Epithelial cell of proximal tubule (primary cell): ENCODE measurements around the gene PROM1. TPM values are rescaled to one million over a fixed set of nuclear protein-coding genes. Genes with fewer than 3 reads are reported as not detected.

ENCODE experiments used
- DNase-seq: peaks from one replicate; pipeline ENCODE4 v3.0.0-alpha.2; 2011; ENCODE audit warnings: low read depth
- H3K4me3 ChIP-seq: 2 replicates; pipeline ENCODE4 v1.5.1; 2011; ENCODE audit warnings: low read depth, mild to moderate bottlenecking, low read length
- total RNA-seq: library from RNA; depleted of rRNA; stranded (reverse); fragments of >200 nt; gene quantifications from 2 replicates; pipeline ENCODE4 v1.2.3, GENCODE V29; 2015
- TF ChIP-seq, protein P1 (sequence below): conservative IDR thresholded peaks from 2 replicates; pipeline ENCODE4 v1.5.1; 2012; ENCODE audit warnings: low read depth, mild to moderate bottlenecking, low read length

The PROM1 gene
- total RNA-seq, 1 donor from 2014 or later: 69.6 TPM

DNA sequence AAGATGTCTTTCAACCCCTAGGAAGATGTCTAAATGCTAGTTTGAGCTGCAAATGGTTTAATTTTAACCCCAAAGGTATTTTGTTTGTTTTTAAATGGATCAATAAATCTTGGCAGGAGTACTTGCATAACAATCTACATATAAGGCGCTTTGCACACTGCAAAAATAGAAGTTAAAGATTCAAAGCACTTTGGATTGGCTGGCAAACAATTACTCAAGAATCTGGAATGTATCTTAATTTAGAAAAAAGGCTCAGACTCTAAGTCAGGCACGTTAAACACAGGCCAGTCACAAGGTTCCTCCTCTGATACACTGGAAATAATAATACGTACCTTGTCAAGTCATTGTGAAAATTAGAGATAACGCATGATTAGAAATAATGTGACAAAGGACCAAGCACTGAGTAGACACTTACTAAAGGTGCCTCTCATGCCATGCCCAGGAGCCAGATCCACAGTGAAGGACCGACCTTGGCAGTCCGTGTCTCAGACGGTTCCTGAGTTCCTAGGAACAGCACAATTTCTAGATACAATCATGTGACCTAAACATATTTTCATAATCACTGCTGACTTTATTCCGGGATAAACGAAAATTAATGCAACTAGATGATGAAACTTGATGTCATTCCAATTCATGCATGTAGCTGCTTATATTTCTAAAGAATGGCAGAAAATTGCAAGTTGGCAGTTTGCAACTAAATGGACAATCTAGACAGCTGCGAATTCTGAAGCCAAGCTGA is 49.6 kb downstream of the PROM1 start:
- TF ChIP-seq, protein P1, sequence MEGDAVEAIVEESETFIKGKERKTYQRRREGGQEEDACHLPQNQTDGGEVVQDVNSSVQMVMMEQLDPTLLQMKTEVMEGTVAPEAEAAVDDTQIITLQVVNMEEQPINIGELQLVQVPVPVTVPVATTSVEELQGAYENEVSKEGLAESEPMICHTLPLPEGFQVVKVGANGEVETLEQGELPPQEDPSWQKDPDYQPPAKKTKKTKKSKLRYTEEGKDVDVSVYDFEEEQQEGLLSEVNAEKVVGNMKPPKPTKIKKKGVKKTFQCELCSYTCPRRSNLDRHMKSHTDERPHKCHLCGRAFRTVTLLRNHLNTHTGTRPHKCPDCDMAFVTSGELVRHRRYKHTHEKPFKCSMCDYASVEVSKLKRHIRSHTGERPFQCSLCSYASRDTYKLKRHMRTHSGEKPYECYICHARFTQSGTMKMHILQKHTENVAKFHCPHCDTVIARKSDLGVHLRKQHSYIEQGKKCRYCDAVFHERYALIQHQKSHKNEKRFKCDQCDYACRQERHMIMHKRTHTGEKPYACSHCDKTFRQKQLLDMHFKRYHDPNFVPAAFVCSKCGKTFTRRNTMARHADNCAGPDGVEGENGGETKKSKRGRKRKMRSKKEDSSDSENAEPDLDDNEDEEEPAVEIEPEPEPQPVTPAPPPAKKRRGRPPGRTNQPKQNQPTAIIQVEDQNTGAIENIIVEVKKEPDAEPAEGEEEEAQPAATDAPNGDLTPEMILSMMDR: no peak
- peak; percentile 97 for DNase-seq
- no peak overlapping the region for H3K4me3 ChIP-seq

DNA sequence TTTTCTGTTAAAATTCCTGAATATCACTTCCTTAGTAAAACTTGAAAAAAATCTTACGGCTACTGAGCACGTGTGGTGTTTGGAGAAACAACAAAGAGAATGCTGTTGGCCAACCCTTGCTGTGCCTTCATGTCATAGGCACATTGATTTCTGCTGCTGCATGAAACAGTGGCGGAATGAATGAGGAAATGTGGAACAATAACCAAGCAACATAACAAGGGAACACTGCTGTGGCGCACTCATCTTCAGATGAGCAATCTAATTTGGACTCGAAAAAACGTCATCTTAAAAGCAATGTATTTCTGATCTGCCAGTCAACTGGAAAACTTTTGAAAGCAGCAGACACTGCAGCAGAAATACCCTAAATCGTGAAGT is 51.4 kb downstream of the PROM1 start:
- TF ChIP-seq, protein P1: no peak
- no peak for DNase-seq
- H3K4me3 ChIP-seq: no peak overlapping the region

DNA sequence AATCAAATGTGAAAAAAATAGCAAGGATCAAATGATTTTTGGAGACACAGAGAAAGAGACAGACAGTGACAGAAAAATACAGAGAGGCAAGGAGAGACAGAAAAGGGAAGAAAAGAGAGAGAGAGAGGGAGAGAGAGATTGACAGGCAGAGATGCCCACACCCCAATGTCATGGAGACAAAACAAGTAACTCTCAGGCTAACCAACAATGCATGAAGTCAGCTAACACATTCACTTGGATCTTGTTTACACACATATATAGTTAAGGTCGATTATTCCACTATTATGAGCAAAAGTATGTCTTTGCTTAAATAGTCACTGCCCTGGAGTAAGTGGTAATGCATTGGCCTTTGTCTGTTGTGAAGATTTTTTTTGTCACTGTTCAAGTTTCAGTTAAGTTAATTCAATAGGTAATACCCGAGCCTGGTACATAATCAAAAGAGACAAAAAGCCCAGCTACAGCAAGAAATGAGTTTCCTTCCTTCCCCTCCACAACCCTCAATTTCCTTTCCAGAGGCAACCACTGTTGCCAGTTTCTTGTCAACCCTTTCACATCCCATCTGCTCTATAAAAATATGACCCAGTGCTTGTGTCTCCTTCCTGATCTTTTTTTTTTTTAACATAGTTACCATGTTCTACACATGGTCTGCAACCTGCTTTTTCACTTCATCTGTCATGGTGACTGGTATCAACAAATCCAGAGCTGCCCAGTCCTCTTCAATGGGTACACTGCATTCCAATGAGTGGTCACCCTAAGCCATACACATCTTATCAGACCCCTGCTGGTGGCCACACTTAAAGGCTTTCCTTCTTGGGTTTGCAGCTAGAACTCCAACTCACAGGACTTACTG is 52.1 kb downstream of the PROM1 start:
- TF ChIP-seq, protein P1: no peak
- DNase-seq: no peak
- no peak overlapping the region for H3K4me3 ChIP-seq

DNA sequence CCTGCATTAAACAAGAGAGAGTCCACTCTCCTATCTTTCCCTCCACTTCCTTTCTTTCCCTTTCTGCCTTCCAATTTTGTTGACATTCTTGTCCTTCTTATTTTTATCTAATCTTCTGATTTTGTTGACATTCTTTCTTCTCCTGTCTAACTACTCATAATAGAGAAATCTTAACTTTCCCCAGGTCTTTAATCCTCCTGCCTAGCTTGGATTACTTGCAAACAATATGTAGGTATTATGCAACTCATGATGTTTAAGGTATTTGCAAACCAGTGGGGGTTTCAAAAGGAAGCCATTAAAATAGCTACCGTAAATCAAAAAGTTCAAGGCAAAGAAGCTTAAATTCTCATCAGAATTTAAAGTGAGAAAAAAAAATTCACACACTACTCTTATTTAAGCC is 53.9 kb downstream of the PROM1 start:
- no peak overlapping the region for H3K4me3 ChIP-seq
- DNase-seq: no peak
- TF ChIP-seq, protein P1: no peak

DNA sequence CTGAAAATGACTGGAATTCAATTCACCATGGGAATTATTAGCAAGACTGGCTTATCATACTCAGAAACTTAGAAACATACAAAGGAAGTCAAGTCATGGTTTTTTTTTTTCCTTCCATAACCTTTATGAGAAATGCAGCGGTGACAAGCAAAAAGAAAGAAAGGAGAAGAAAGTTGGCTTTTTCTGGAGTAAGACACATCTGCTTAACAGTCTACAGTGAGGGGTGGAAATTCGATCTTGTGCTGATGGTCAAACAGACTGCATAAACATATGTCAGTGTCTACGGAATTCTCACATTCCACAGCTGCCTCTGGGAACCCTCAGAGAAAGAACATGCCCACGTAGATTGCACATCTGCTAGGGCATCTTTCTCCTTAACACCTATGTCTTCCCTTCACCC is 54.6 kb downstream of the PROM1 start:
- H3K4me3 ChIP-seq: no peak overlapping the region
- DNase-seq: no peak
- TF ChIP-seq, protein P1: no peak

DNA sequence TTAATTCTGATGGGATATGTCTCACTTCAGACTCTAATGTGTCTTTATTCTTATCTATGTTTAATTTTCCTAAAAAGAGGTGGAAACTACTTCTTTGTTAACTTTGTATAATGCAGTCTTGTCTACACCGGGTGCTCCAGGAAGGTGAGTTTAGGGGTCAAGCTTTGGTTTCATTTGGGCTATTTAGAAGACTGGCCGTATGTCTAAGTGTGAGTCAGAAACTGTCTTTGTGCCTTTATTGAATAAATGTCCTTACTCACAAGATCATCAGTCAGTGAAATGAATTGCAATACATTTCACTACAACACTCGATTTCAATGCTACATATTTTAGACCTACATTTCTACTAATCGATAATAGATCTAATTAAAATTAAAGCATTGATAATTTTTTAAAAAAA is 56.2 kb downstream of the PROM1 start:
- no peak for DNase-seq
- no peak overlapping the region for H3K4me3 ChIP-seq
- TF ChIP-seq, protein P1: no peak
